H9 (cell line): ENCODE data around the gene PDK2. TPM values are rescaled to one million over a fixed set of nuclear protein-coding genes. Genes with fewer than 3 reads are reported as not detected.
A peak's percentile ranks its signal among the peaks of the same experiment; 100 is the strongest.

Experiments used
- DNase-seq: peaks from one replicate; pipeline ENCODE4 v3.0.0-alpha.2; 2017
- H2AFZ ChIP-seq: one replicate; pipeline ENCODE4 v1.6.1; 2013; ENCODE audit warnings: mild to moderate bottlenecking, low read length, control low read depth, moderate library complexity
- H2AK5ac ChIP-seq: 2 replicates; pipeline ENCODE4 v1.6.1; 2013; ENCODE audit warnings: low read length, control low read depth, mixed read lengths; ENCODE audit not compliant: insufficient read length
- H2BK120ac ChIP-seq: one replicate; pipeline ENCODE4 v1.6.1; 2013; ENCODE audit warnings: low read depth, mild to moderate bottlenecking, low read length, control low read depth, inconsistent platforms; ENCODE audit not compliant: poor library complexity, severe bottlenecking
- H2BK12ac ChIP-seq: 2 replicates; pipeline ENCODE4 v1.6.1; 2013; ENCODE audit warnings: low read length, control low read depth, mixed read lengths, low read depth; ENCODE audit not compliant: insufficient read length
- H2BK15ac ChIP-seq: 2 replicates; pipeline ENCODE4 v1.6.1; 2013; ENCODE audit warnings: low read depth, low read length, control low read depth
- H2BK20ac ChIP-seq: one replicate; pipeline ENCODE4 v1.6.1; 2013; ENCODE audit warnings: low read depth, mild to moderate bottlenecking, low read length, control low read depth, inconsistent platforms; ENCODE audit not compliant: poor library complexity, severe bottlenecking
- H2BK5ac ChIP-seq: 2 replicates; pipeline ENCODE4 v1.6.1; 2013; ENCODE audit warnings: low read length, control low read depth, mixed read lengths; ENCODE audit not compliant: insufficient read length
- H3K14ac ChIP-seq: 2 replicates; pipeline ENCODE4 v1.6.1; 2013; ENCODE audit warnings: low read length, control low read depth; ENCODE audit not compliant: insufficient read depth
- H3K18ac ChIP-seq: 2 replicates; pipeline ENCODE4 v1.6.1; 2013; ENCODE audit warnings: low read depth, mild to moderate bottlenecking, mixed read lengths, low read length, control low read depth; ENCODE audit not compliant: insufficient read length
- H3K23ac ChIP-seq: 2 replicates; pipeline ENCODE4 v1.6.1; 2013; ENCODE audit warnings: low read length, control low read depth, mixed read lengths, low read depth; ENCODE audit not compliant: insufficient read length
- H3K23me2 ChIP-seq: 2 replicates; pipeline ENCODE4 v1.6.1; 2013; ENCODE audit warnings: low read depth, mild to moderate bottlenecking, mixed read lengths, low read length, control low read depth; ENCODE audit not compliant: insufficient read length, poor library complexity, severe bottlenecking
- H3K27ac ChIP-seq: 2 replicates; pipeline ENCODE4 v1.5.1; 2013; ENCODE audit warnings: low read length, control low read depth, mixed read lengths, low read depth; ENCODE audit not compliant: insufficient read length
- H3K27me3 ChIP-seq: 2 replicates; pipeline ENCODE4 v1.6.1; 2013; ENCODE audit warnings: low read length, control low read depth, inconsistent platforms; ENCODE audit not compliant: insufficient read depth
- H3K4ac ChIP-seq: 2 replicates; pipeline ENCODE4 v1.6.1; 2013; ENCODE audit warnings: low read depth, mild to moderate bottlenecking, control low read depth, inconsistent platforms, low read length, moderate library complexity
- H3K4me1 ChIP-seq: 2 replicates; pipeline ENCODE4 v1.6.1; 2013; ENCODE audit warnings: low read length, control low read depth, inconsistent platforms; ENCODE audit not compliant: insufficient read depth
- H3K4me2 ChIP-seq: 2 replicates; pipeline ENCODE4 v1.6.1; 2013; ENCODE audit warnings: low read length, control low read depth, mixed read lengths; ENCODE audit not compliant: insufficient read length, insufficient read depth
- H3K56ac ChIP-seq: 2 replicates; pipeline ENCODE4 v1.6.1; 2013; ENCODE audit warnings: low read depth, mild to moderate bottlenecking, mixed read lengths, low read length, control low read depth; ENCODE audit not compliant: insufficient read length
- H3K79me1 ChIP-seq: 2 replicates; pipeline ENCODE4 v1.6.1; 2013; ENCODE audit warnings: low read depth, mild to moderate bottlenecking, moderate library complexity, low read length, control low read depth, inconsistent platforms; ENCODE audit not compliant: insufficient read depth, poor library complexity, severe bottlenecking
- H3K79me2 ChIP-seq: 2 replicates; pipeline ENCODE4 v1.6.1; 2013; ENCODE audit warnings: low read length, control low read depth, inconsistent platforms; ENCODE audit not compliant: insufficient read depth
- H3K9ac ChIP-seq: 2 replicates; pipeline ENCODE4 v1.6.1; 2013; ENCODE audit warnings: low read length, control low read depth, mixed read lengths; ENCODE audit not compliant: insufficient read length; ENCODE audit errors: extremely low read depth
- H3K9me3 ChIP-seq: one replicate; pipeline ENCODE4 v1.6.1; 2013; ENCODE audit warnings: low read depth, low read length, inconsistent platforms; ENCODE audit not compliant: control insufficient read depth
- H3T11ph ChIP-seq: one replicate; pipeline ENCODE4 v1.6.1; 2013; ENCODE audit warnings: mild to moderate bottlenecking, low read length, control low read depth, inconsistent platforms
- H4K20me1 ChIP-seq: one replicate; pipeline ENCODE4 v1.6.1; 2013; ENCODE audit not compliant: control insufficient read depth, insufficient read length, insufficient read depth
- H4K5ac ChIP-seq: 2 replicates; pipeline ENCODE4 v1.6.1; 2013; ENCODE audit warnings: low read depth, mild to moderate bottlenecking, mixed read lengths, low read length, control low read depth; ENCODE audit not compliant: insufficient read length
- H4K8ac ChIP-seq: replicated peaks from 2 replicates; pipeline ENCODE4 v1.6.1; 2013; ENCODE audit warnings: low read length, control low read depth, mixed read lengths, low read depth; ENCODE audit not compliant: insufficient read length
- H4K91ac ChIP-seq: 2 replicates; pipeline ENCODE4 v1.6.1; 2013; ENCODE audit warnings: low read depth, mild to moderate bottlenecking, moderate library complexity, mixed read lengths, low read length, control low read depth; ENCODE audit not compliant: insufficient read length
- H3K27ac Mint-ChIP-seq, 3 experiments: 2 replicates in 2 of 3; 3 replicates in 1 of 3; pipeline ENCODE4 v1.8.0; 2020 to 2021; ENCODE audit warnings: mixed read lengths in 3 of 3, mild to moderate bottlenecking in 1 of 3, moderate library complexity in 1 of 3
- H3K27me3 Mint-ChIP-seq: 2 replicates; pipeline ENCODE4 v1.8.0; 2021; ENCODE audit warnings: low read depth, mild to moderate bottlenecking, moderate library complexity, mixed read lengths
- H3K36me3 Mint-ChIP-seq, 3 experiments: 2 replicates in 2 of 3; 3 replicates in 1 of 3; pipeline ENCODE4 v1.8.0; 2020 to 2021; ENCODE audit warnings: low read depth in 3 of 3, mixed read lengths in 3 of 3; ENCODE audit not compliant: insufficient read depth in 1 of 3
- H3K4me1 Mint-ChIP-seq, 2 experiments: 2 replicates each; pipeline ENCODE4 v1.8.0; 2020; ENCODE audit warnings: mixed read lengths in 2 of 2
- H3K4me3 Mint-ChIP-seq, 2 experiments: 2 replicates in 1 of 2; 3 replicates in 1 of 2; pipeline ENCODE4 v1.8.0; 2020 to 2021; ENCODE audit warnings: mild to moderate bottlenecking in 2 of 2, mixed read lengths in 2 of 2, moderate library complexity in 1 of 2
- H3K9me3 Mint-ChIP-seq, 2 experiments: 2 replicates in 1 of 2; 3 replicates in 1 of 2; pipeline ENCODE4 v1.8.0; 2020; ENCODE audit warnings: mild to moderate bottlenecking in 2 of 2, mixed read lengths in 2 of 2, moderate library complexity in 1 of 2
- CTCF ChIP-seq: fragments of 200-600 bp; sonication (generic); conservative IDR thresholded peaks from 3 replicates; pipeline ENCODE4 v1.8.0; 2021; ENCODE audit warnings: antibody characterized with exemption, mild to moderate bottlenecking
- WGBS: extraction: QIAGEN DNeasy Blood & Tissue Kit; methylation state at CpG from one replicate; pipeline ENCODE4 v1.1.7; 2013; ENCODE audit warnings: missing lambda C conversion rate, low lambda C conversion rate, mixed read lengths; ENCODE audit not compliant: insufficient read length; ENCODE audit errors: extremely low coverage; 5-methylcytosine and 5-hydroxymethylcytosine counted together
- total RNA-seq: library from RNA; stranded (reverse); gene quantifications from 2 replicates; pipeline ENCODE4 v1.2.1, GENCODE V29; 2021

Gene PDK2
- total RNA-seq, 1 experiment from 2014 or later: 19.9 TPM

- H2BK12ac ChIP-seq: no peak overlapping the region
- no CpG with 5 or more reads among the region's 12 CpGs for WGBS
- no peaks in the 10 kb centered on the region for H3K9me3 ChIP-seq
- Mint-ChIP-seq H3K27me3 (peaks cover 1% of the 10 kb centered on the region; the same call in 1 of the 2 replicates), H3K27ac (no peak overlapping the region), H3K4me1 (peaks cover 0 to 13% of the 10 kb centered on the region in 2 experiments; a peak in 3 of 4 replicates), H3K9me3 (no peaks in the 10 kb centered on the region; a peak in 1 of 5 replicates), H3K4me3 (no peak overlapping the region), H3K36me3 (peaks cover 1 to 18% (median 5%) of the 10 kb centered on the region in 3 experiments; a peak in 6 of 7 replicates)
- H3K56ac ChIP-seq: no peak overlapping the region
- no peaks in the 10 kb centered on the region for H3K79me2 ChIP-seq
- no peak overlapping the region for H4K91ac ChIP-seq
- H3K27ac ChIP-seq: no peak overlapping the region
- no peak overlapping the region for H3K4ac ChIP-seq
- H2BK120ac ChIP-seq: no peak overlapping the region
- no peak overlapping the region for H3K18ac ChIP-seq
- TF ChIP-seq CTCF: peak; percentile 91
- no peak overlapping the region for H2BK15ac ChIP-seq
- H3K4me2 ChIP-seq: no peak overlapping the region
- H2AFZ ChIP-seq: no peak overlapping the region
- no peak overlapping the region for H3K14ac ChIP-seq
- no peak overlapping the region for H3T11ph ChIP-seq
- no peaks in the 10 kb centered on the region for H3K27me3 ChIP-seq
- H2BK5ac ChIP-seq: no peak overlapping the region
- no peak overlapping the region for H2BK20ac ChIP-seq
- no peak overlapping the region for H2AK5ac ChIP-seq
- no peak overlapping the region for H3K9ac ChIP-seq
- no peaks in the 10 kb centered on the region for H4K20me1 ChIP-seq
- H4K8ac ChIP-seq: no peak overlapping the region
- H4K5ac ChIP-seq: no peak overlapping the region
- H3K23ac ChIP-seq: no peak overlapping the region
- no peaks in the 10 kb centered on the region for H3K23me2 ChIP-seq
- H3K4me1 ChIP-seq: no peaks in the 10 kb centered on the region
- peak; percentile 86 for DNase-seq
- no peaks in the 10 kb centered on the region for H3K79me1 ChIP-seq
Measured at GRCh38 chr17:50079334-50080095, 15.6 kb upstream of the PDK2 start.
